Suprapubic skin (tissue), 3 donors: ENCODE results near the gene FEZF1.

Source experiments
- CTCF ChIP-seq, 2 donors: fragments of 200-600 bp in 1 of 2; fragments of 450-650 bp in 1 of 2; sonication (generic) in 1 of 2; IDR thresholded peaks; one replicate each; pipeline ENCODE4 v1.5.1; 2016 to 2019; ENCODE audit warnings: antibody characterized with exemption in 2 of 2, mild to moderate bottlenecking in 1 of 2, moderate library complexity in 1 of 2
- POLR2A ChIP-seq, 2 donors: fragments of 450-650 bp; IDR thresholded peaks; one replicate each; pipeline ENCODE4 v1.6.1; 2017; ENCODE audit warnings: antibody characterized with exemption in 2 of 2, mild to moderate bottlenecking in 2 of 2, moderate library complexity in 2 of 2

DNA sequence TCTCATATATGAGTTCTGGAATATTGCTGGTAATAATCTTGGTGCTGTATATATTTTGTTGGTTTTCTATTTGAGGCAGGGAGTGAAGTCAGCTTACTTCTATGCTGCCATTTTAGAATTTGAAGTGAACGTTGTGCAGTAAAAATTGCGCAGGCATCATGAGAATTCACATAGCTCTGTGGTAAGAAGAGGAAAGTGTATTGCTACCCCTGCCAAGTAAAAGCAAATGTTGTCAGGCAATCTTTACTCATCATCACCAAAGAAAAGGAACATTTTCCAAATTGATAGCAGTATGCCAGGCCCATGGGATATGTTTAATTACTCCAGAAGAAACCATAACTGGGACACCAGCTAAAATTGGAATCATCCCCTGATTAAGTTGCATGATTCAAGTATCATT is 13.4 kb downstream of the FEZF1 start:
- TF ChIP-seq POLR2A (IDR thresholded peaks at IDR 0.05) = no peak
- no peak for TF ChIP-seq CTCF (IDR thresholded peaks at IDR 0.05)
